CD14-positive monocyte (primary cell): ENCODE data around the gene ALS2CL. TPM values are rescaled to one million over a fixed set of nuclear protein-coding genes. Genes with fewer than 3 reads are reported as not detected.

Experiments used
- DNase-seq, 3 donors: peaks; one replicate each; pipeline ENCODE4 v3.0.0-alpha.2; 2011 to 2022
- H2AFZ ChIP-seq: 2 replicates; pipeline ENCODE4 v1.6.0; 2012; ENCODE audit warnings: mild to moderate bottlenecking, low read depth, low read length, inconsistent platforms; ENCODE audit not compliant: insufficient read depth, poor library complexity, severe bottlenecking
- H3K27ac ChIP-seq, 2 donors: 1 replicate in 1 of 2; 2 replicates in 1 of 2; pipeline ENCODE4 v1.5.1; 2012 to 2013; ENCODE audit warnings: low read length in 2 of 2, control low read depth in 1 of 2, inconsistent platforms in 1 of 2, low read depth in 1 of 2, mild to moderate bottlenecking in 1 of 2
- H3K27me3 ChIP-seq, 2 donors: one replicate each; pipeline versions ENCODE4 v1.6.0 to v1.6.1; 2011 to 2013; ENCODE audit warnings: low read length in 2 of 2; ENCODE audit not compliant: control insufficient read depth in 2 of 2, insufficient read depth in 2 of 2
- H3K36me3 ChIP-seq, 2 donors: replicated peaks in 1 of 2; 1 replicate in 1 of 2; 2 replicates in 1 of 2; pipeline versions ENCODE4 v1.5.1 to v1.6.1; 2012 to 2013; ENCODE audit warnings: low read length in 2 of 2, control low read depth in 1 of 2, inconsistent platforms in 1 of 2, mild to moderate bottlenecking in 1 of 2; ENCODE audit not compliant: insufficient read depth in 2 of 2, control insufficient read depth in 1 of 2
- H3K4me1 ChIP-seq, 2 donors: 1 replicate in 1 of 2; 2 replicates in 1 of 2; pipeline versions ENCODE4 v1.5.1 to v1.6.1; 2012 to 2013; ENCODE audit warnings: low read length in 2 of 2, control low read depth in 1 of 2, inconsistent platforms in 1 of 2, mild to moderate bottlenecking in 1 of 2, moderate library complexity in 1 of 2; ENCODE audit not compliant: insufficient read depth in 2 of 2, control insufficient read depth in 1 of 2
- H3K4me2 ChIP-seq: replicated peaks from 2 replicates; pipeline ENCODE3; 2012; ENCODE audit warnings: low read length, moderate library complexity, mild to moderate bottlenecking; ENCODE audit not compliant: poor library complexity, severe bottlenecking; ENCODE audit errors: extremely low read depth
- H3K4me3 ChIP-seq, 3 experiments: fragments of 200-600 bp in 1 of 3; sonication (generic) in 1 of 3; replicated peaks in 1 of 3; 1 replicate in 2 of 3; 2 replicates in 1 of 3; pipeline ENCODE4 v1.5.1; 2011 to 2013; ENCODE audit warnings: low read length in 3 of 3, mild to moderate bottlenecking in 3 of 3, control low read depth in 2 of 3, low read depth in 2 of 3, inconsistent platforms in 1 of 3, moderate library complexity in 1 of 3
- H3K79me2 ChIP-seq: 2 replicates; pipeline ENCODE4 v1.6.0; 2012; ENCODE audit warnings: mild to moderate bottlenecking, control low read depth, inconsistent platforms, low read length, moderate library complexity; ENCODE audit not compliant: insufficient read depth
- H3K9ac ChIP-seq: 2 replicates; pipeline ENCODE4 v1.6.0; 2017; ENCODE audit warnings: low read length, mild to moderate bottlenecking; ENCODE audit not compliant: insufficient read depth, poor library complexity, severe bottlenecking
- H3K9me3 ChIP-seq, 2 donors: replicated peaks in 1 of 2; 1 replicate in 1 of 2; 2 replicates in 1 of 2; pipeline versions ENCODE4 v1.5.1 to v1.6.1; 2012 to 2013; ENCODE audit warnings: low read length in 2 of 2, control low read depth in 1 of 2; ENCODE audit not compliant: control insufficient read depth in 1 of 2, insufficient read depth in 1 of 2
- H4K20me1 ChIP-seq: 2 replicates; pipeline ENCODE4 v1.6.0; 2012; ENCODE audit warnings: mild to moderate bottlenecking, low read length, control low read depth, moderate library complexity; ENCODE audit not compliant: insufficient read depth
- H3K27ac Mint-ChIP-seq, 7 donors: one replicate each; pipeline ENCODE4 v1.8.0; 2020; ENCODE audit warnings: mild to moderate bottlenecking in 7 of 7, mixed read lengths in 7 of 7, moderate library complexity in 6 of 7, inconsistent platforms in 2 of 7
- H3K27me3 Mint-ChIP-seq, 3 donors: one replicate each; pipeline ENCODE4 v1.8.0; 2021 to 2022; ENCODE audit warnings: low read depth in 3 of 3, mild to moderate bottlenecking in 3 of 3, mixed read lengths in 3 of 3, moderate library complexity in 3 of 3, inconsistent platforms in 1 of 3
- H3K36me3 Mint-ChIP-seq, 2 donors: one replicate each; pipeline ENCODE4 v1.8.0; 2020; ENCODE audit warnings: mixed read lengths in 2 of 2, inconsistent platforms in 1 of 2, mild to moderate bottlenecking in 1 of 2
- H3K4me1 Mint-ChIP-seq: one replicate; pipeline ENCODE4 v1.8.0; 2020; ENCODE audit warnings: mild to moderate bottlenecking, mixed read lengths
- H3K4me3 Mint-ChIP-seq, 2 donors: one replicate each; pipeline ENCODE4 v1.8.0; 2020; ENCODE audit warnings: mild to moderate bottlenecking in 2 of 2, mixed read lengths in 2 of 2, moderate library complexity in 1 of 2
- H3K9me3 Mint-ChIP-seq, 7 donors: one replicate each; pipeline ENCODE4 v1.8.0; 2020 to 2022; ENCODE audit warnings: mixed read lengths in 7 of 7, mild to moderate bottlenecking in 6 of 7, moderate library complexity in 6 of 7, inconsistent platforms in 2 of 7
- CTCF ChIP-seq: fragments of 200-600 bp; IDR thresholded peaks from one replicate; pipeline ENCODE4 v1.8.0; 2022; ENCODE audit warnings: antibody characterized with exemption, mild to moderate bottlenecking
- WGBS: methylation state at CpG from one replicate; pipeline ENCODE4 v1.1.5; 2013; ENCODE audit warnings: missing lambda C conversion rate; ENCODE audit not compliant: insufficient coverage; 5-methylcytosine and 5-hydroxymethylcytosine counted together
- intact Hi-C, 2 donors: fragments of 100-400 bp; cut with micrococcal nuclease; formaldehyde crosslinking; loops; one replicate each; pipeline versions ENCODE4 v1.15.0 to v1.15.1; 2023
- polyA plus RNA-seq, 3 donors: library from polyadenylated mRNA; depleted of rRNA in 1 of 3; unstranded in 2 of 3; stranded (reverse) in 1 of 3; fragments of 300-500 nt in 2 of 3; fragments of >200 nt in 1 of 3; fragmentation: Illumina TruSeq in 2 of 3; gene quantifications; 1 replicate in 2 of 3; 2 replicates in 1 of 3; pipeline ENCODE4 v1.2.3, GENCODE V29; 2012 to 2021

ALS2CL gene
- polyA plus RNA-seq, 3 donors, result 0.38 to 5.7 (median 0.55) TPM

DNA sequence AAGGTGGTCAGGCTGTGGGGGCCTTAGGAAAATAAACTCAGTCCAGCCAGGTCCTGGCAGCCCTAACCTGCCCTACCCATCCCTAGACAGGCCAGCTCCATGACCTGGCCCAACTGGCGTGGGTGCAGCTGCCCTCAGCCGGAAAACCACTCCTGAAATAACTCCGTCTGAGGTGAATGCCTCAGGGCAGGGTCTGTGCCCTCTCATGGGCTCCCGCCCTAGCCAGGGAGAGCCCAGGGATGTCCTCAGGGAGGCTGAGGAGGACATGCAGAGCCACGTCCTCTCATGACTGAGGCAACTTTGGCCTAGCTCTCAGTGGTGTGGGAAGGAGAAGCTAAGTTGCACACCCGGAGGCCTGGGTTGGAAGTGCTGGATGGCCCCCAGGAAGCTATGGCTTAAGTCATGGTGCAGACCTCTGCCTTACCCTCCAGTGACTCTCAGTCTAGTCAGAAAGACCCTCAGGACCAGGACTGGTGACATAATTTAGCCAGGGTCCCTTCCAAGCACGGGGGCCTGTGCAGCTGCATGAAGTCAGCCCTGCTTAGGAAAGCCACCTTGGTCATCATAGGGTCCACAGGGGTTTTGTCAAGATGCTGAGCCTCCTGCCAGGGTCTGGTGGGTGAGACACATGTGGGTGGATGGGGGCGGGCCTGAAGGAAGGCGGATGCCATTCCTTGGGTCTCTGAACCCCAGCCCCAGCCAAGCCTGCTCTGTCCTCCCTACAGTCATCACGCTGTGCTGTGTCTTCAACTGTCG, 15.1 kb upstream of the ALS2CL start:
- no peak for TF ChIP-seq CTCF
- no peak overlapping the region for H3K4me3 Mint-ChIP-seq
- no peaks in the 10 kb centered on the region for H3K36me3 Mint-ChIP-seq
- no peaks in the 10 kb centered on the region for H3K36me3 ChIP-seq
- no peaks in the 10 kb centered on the region for H3K9me3 ChIP-seq
- H3K4me3 ChIP-seq, result no peak overlapping the region
- H3K4me1 ChIP-seq, result no peaks in the 10 kb centered on the region
- H3K4me2 ChIP-seq, result no peak overlapping the region
- no peaks in the 10 kb centered on the region for H3K4me1 Mint-ChIP-seq
- intact Hi-C loops, result loop anchor here (5.0 to 10.0 kb wide), 3 partner anchors 199 to 616 kb away; no protein-coding TSS in a partner anchor
- no peak overlapping the region for H3K27ac ChIP-seq
- DNase-seq, result peak in 1 of 3 donors; percentile 2
- H4K20me1 ChIP-seq, result no peaks in the 10 kb centered on the region
- H3K9me3 Mint-ChIP-seq, result no peaks in the 10 kb centered on the region
- no peak overlapping the region for H3K9ac ChIP-seq
- H3K27ac Mint-ChIP-seq, result no peak overlapping the region
- 80% methylated on average over 9 of the region's 11 CpGs for WGBS
- H3K79me2 ChIP-seq, result no peaks in the 10 kb centered on the region
- H3K27me3 Mint-ChIP-seq, result peaks cover 7 to 13% (median 8%) of the 10 kb centered on the region in 3 donors
- H3K27me3 ChIP-seq, result peaks cover 0 to under 1% of the 10 kb centered on the region in 2 donors
- H2AFZ ChIP-seq, result no peak overlapping the region

GRCh38 chr3:46707601-46708011, 14.1 kb upstream of the ALS2CL start:
- DNase-seq, result no peak
- Histone ChIP-seq H3K9me3 (no peaks in the 10 kb centered on the region), H4K20me1 (no peaks in the 10 kb centered on the region), H3K27me3 (peaks cover 0 to 8% of the 10 kb centered on the region in 2 donors), H3K79me2 (no peaks in the 10 kb centered on the region), H3K27ac (no peak overlapping the region), H3K4me3 (no peak overlapping the region), H3K36me3 (no peaks in the 10 kb centered on the region), H2AFZ (no peak overlapping the region), H3K4me2 (no peak overlapping the region), H3K4me1 (no peaks in the 10 kb centered on the region), H3K9ac (no peak overlapping the region)
- Mint-ChIP-seq H3K27me3 (peaks cover 15 to 23% (median 17%) of the 10 kb centered on the region in 3 donors), H3K4me3 (no peak overlapping the region), H3K36me3 (no peaks in the 10 kb centered on the region), H3K9me3 (no peaks in the 10 kb centered on the region), H3K27ac (no peak overlapping the region), H3K4me1 (no peaks in the 10 kb centered on the region)
- no peak for TF ChIP-seq CTCF
- intact Hi-C loops, result loop anchor here (5.0 to 10.0 kb wide), 3 partner anchors 200 to 617 kb away; no protein-coding TSS in a partner anchor
- 98% methylated on average over 7 of the region's 7 CpGs for WGBS
